WTC11 (cell line): ENCODE data around the gene CYP11A1. TPM values are rescaled to one million over a fixed set of nuclear protein-coding genes. Genes with fewer than 3 reads are reported as not detected.

Experiments used
- ATAC-seq: fragments of 200-7000 bp; cut with Tn5 transposase; 2 replicates; pipeline ENCODE4 v1.10.0; 2021; ENCODE audit warnings: mild to moderate bottlenecking, moderate library complexity
- CTCF ChIA-PET: fragments of 300-600 bp; sonication (Branson Sonifier 250); formaldehyde crosslinking; loops from one replicate; lab custom pipeline; 2021; ENCODE audit warnings: antibody characterized with exemption; lab: Charles Lee
- POLR2A ChIA-PET: fragments of 350-600 bp; sonication (Branson Sonifier 250); formaldehyde crosslinking; loops from one replicate; lab custom pipeline; 2021; ENCODE audit warnings: antibody characterized with exemption; lab: Charles Lee
- DNase-seq: peaks from one replicate; pipeline ENCODE4 v3.0.0; 2021; ENCODE audit warnings: low spot score
- H3K27ac Mint-ChIP-seq: 2 replicates; pipeline ENCODE4 v1.8.0; 2021; ENCODE audit warnings: mixed read lengths
- H3K27me3 Mint-ChIP-seq: 2 replicates; pipeline ENCODE4 v1.8.0; 2021; ENCODE audit warnings: low read depth, mild to moderate bottlenecking, moderate library complexity, mixed read lengths
- H3K36me3 Mint-ChIP-seq: 2 replicates; pipeline ENCODE4 v1.8.0; 2021; ENCODE audit warnings: mixed read lengths
- H3K4me1 Mint-ChIP-seq: 2 replicates; pipeline ENCODE4 v1.8.0; 2022; ENCODE audit warnings: mixed read lengths
- H3K4me3 Mint-ChIP-seq: 2 replicates; pipeline ENCODE4 v1.8.0; 2021; ENCODE audit warnings: mild to moderate bottlenecking, moderate library complexity, mixed read lengths
- H3K9me3 Mint-ChIP-seq: 2 replicates; pipeline ENCODE4 v1.8.0; 2021; ENCODE audit warnings: mixed read lengths
- AR ChIP-seq: fragments of 250-450 bp; sonication (Bioruptor Pico); IDR thresholded peaks from 2 replicates; pipeline ENCODE4 v1.9.0; 2021; ENCODE audit warnings: mild to moderate bottlenecking
- ARID4B ChIP-seq: sonication (generic); formaldehyde crosslinking; IDR thresholded peaks from 2 replicates; pipeline ENCODE4 v1.8.0; 2023; ENCODE audit warnings: missing genetic modification reagents, mild to moderate bottlenecking, borderline replicate concordance
- ATF3 ChIP-seq: sonication (generic); formaldehyde crosslinking; conservative IDR thresholded peaks from 2 replicates; pipeline ENCODE4 v1.8.1; 2022; ENCODE audit warnings: mild to moderate bottlenecking, missing genetic modification reagents
- ATF6 ChIP-seq: sonication (generic); formaldehyde crosslinking; IDR thresholded peaks from 2 replicates; pipeline ENCODE4 v1.8.1; 2023; ENCODE audit warnings: mild to moderate bottlenecking, missing genetic modification reagents
- CDX4 ChIP-seq: fragments of 250-450 bp; sonication (Bioruptor Pico); IDR thresholded peaks from 2 replicates; pipeline ENCODE4 v1.9.0; 2021; ENCODE audit warnings: moderate library complexity, mild to moderate bottlenecking, inconsistent platforms, borderline replicate concordance
- CREB1 ChIP-seq: sonication (generic); formaldehyde crosslinking; IDR thresholded peaks from 2 replicates; pipeline ENCODE4 v1.8.0; 2023; ENCODE audit warnings: mild to moderate bottlenecking, missing genetic modification reagents
- CTCF ChIP-seq: fragments of 200-600 bp; IDR thresholded peaks from 2 replicates; pipeline ENCODE4 v1.8.0; 2022; ENCODE audit warnings: antibody characterized with exemption
- ETV6 ChIP-seq: sonication (generic); formaldehyde crosslinking; IDR thresholded peaks from 2 replicates; pipeline ENCODE4 v1.8.1; 2022; ENCODE audit warnings: mild to moderate bottlenecking, missing genetic modification reagents
- NR3C1 ChIP-seq: sonication (generic); formaldehyde crosslinking; conservative IDR thresholded peaks from 2 replicates; pipeline ENCODE4 v1.8.1; 2023; ENCODE audit warnings: low read depth, mild to moderate bottlenecking, missing genetic modification reagents
- SMAD4 ChIP-seq: sonication (generic); formaldehyde crosslinking; IDR thresholded peaks from 2 replicates; pipeline ENCODE4 v1.8.0; 2022; ENCODE audit warnings: mild to moderate bottlenecking, missing genetic modification reagents
- SOX15 ChIP-seq: fragments of 250-450 bp; sonication (Bioruptor Pico); IDR thresholded peaks from 2 replicates; pipeline ENCODE4 v1.9.0; 2021; ENCODE audit warnings: mild to moderate bottlenecking
- SP1 ChIP-seq: sonication (generic); formaldehyde crosslinking; conservative IDR thresholded peaks from 2 replicates; pipeline ENCODE4 v1.8.1; 2022; ENCODE audit warnings: missing genetic modification reagents
- USF1 ChIP-seq: sonication (generic); formaldehyde crosslinking; IDR thresholded peaks from 2 replicates; pipeline ENCODE4 v1.8.0; 2022; ENCODE audit warnings: mild to moderate bottlenecking, missing genetic modification reagents
- USF2 ChIP-seq: sonication (generic); formaldehyde crosslinking; IDR thresholded peaks from 2 replicates; pipeline ENCODE4 v1.8.1; 2023; ENCODE audit warnings: mild to moderate bottlenecking, missing genetic modification reagents, moderate library complexity
- ZBTB43 ChIP-seq: sonication (generic); formaldehyde crosslinking; IDR thresholded peaks from 2 replicates; pipeline ENCODE4 v1.8.1; 2023; ENCODE audit warnings: mild to moderate bottlenecking, missing genetic modification reagents
- ZNF396 ChIP-seq: fragments of 250-450 bp; sonication (Bioruptor Pico); IDR thresholded peaks from 2 replicates; pipeline ENCODE4 v1.8.0; 2021; ENCODE audit warnings: mild to moderate bottlenecking, moderate library complexity, borderline replicate concordance
- ZNF512 ChIP-seq: sonication (generic); formaldehyde crosslinking; IDR thresholded peaks from 2 replicates; pipeline ENCODE4 v1.8.1; 2022; ENCODE audit warnings: missing genetic modification reagents, borderline replicate concordance
- total RNA-seq: library from RNA; stranded (reverse); gene quantifications from 3 replicates; pipeline ENCODE4 v1.2.3, GENCODE V29; 2021

Gene CYP11A1
- total RNA-seq, 1 experiment from 2014 or later, result 3.4 TPM

- Mint-ChIP-seq H3K27me3 (peaks cover 5% of the 10 kb centered on the region; the same call in 1 of the 2 replicates), H3K4me3 (no peak overlapping the region), H3K4me1 (peaks cover 16% of the 10 kb centered on the region), H3K9me3 (no peaks in the 10 kb centered on the region), H3K27ac (no peak overlapping the region), H3K36me3 (no peaks in the 10 kb centered on the region)
- no peak for TF ChIP-seq ATF6 (CRISPR knock-in tag)
- no peak for TF ChIP-seq ATF3 (CRISPR knock-in tag)
- no peak for TF ChIP-seq NR3C1 (CRISPR knock-in tag)
- TF ChIP-seq CDX4 (CRISPR knock-in tag), result no peak
- no peak for ATAC-seq
- CTCF ChIA-PET, result interaction anchor here (0.7 to 1.2 kb wide), 2 partner anchors 10 to 11 kb away, joined by 4 read pairs; no protein-coding TSS in a partner anchor
- POLR2A ChIA-PET, result interaction anchor here (0.7 kb wide), 1 partner anchor 604 kb away, joined by 7 read pairs; no protein-coding TSS in a partner anchor
- DNase-seq, result no peak
Measured at GRCh38 chr15:74392902-74393301, 25.5 kb upstream of the CYP11A1 start.

- H3K4me3 Mint-ChIP-seq, result no peak overlapping the region
Measured at GRCh38 chr15:74392451-74392830, 25.0 kb upstream of the CYP11A1 start.

More at GRCh38 chr15:74392451-74392830, 25.0 kb upstream of the CYP11A1 start:
- Mint-ChIP-seq H3K36me3 (no peaks in the 10 kb centered on the region), H3K4me1 (peaks cover 16% of the 10 kb centered on the region), H3K27me3 (peaks cover 5% of the 10 kb centered on the region; the same call in 1 of the 2 replicates), H3K27ac (no peak overlapping the region)
- ChIA-PET CTCF (interaction anchor here (1.2 kb wide), 1 partner anchor 10 kb away, joined by 4 read pairs; no protein-coding TSS in a partner anchor), POLR2A (interaction anchor here (0.7 kb wide), 1 partner anchor 604 kb away, joined by 7 read pairs; no protein-coding TSS in a partner anchor)
- DNase-seq (no peak), ATAC-seq (no peak)
- no peak for TF ChIP-seq SMAD4 (CRISPR knock-in tag)
- TF ChIP-seq USF1, result no peak
- no peak for TF ChIP-seq USF2 (CRISPR knock-in tag)
- no peak for TF ChIP-seq ZBTB43 (CRISPR knock-in tag)
- no peak for TF ChIP-seq SP1 (CRISPR knock-in tag)
- no peak for TF ChIP-seq ETV6 (CRISPR knock-in tag)
- no peak for TF ChIP-seq SOX15 (CRISPR knock-in tag)
- no peak for TF ChIP-seq CREB1 (CRISPR knock-in tag)
- TF ChIP-seq ZNF396 (CRISPR knock-in tag), result no peak
- no peak for TF ChIP-seq CTCF
- TF ChIP-seq ARID4B, result no peak
- no peak for TF ChIP-seq ZNF512 (CRISPR knock-in tag)
- no peak for TF ChIP-seq AR (CRISPR knock-in tag)
- TF ChIP-seq, all 79 proteins: peak for 0
- no peaks in the 10 kb centered on the region for H3K9me3 Mint-ChIP-seq
